Kidney capillary endothelial cell (primary cell): ENCODE measurements around the gene TICAM1.
"Not testable (repeated sequence)": the region's sequence is repeated elsewhere in the genome, so short reads cannot be mapped to it uniquely, and the experiment has no call there.

Source experiments
- DNase-seq: peaks from one replicate; pipeline ENCODE4 v3.0.0-alpha.2; 2018; ENCODE audit warnings: low spot score

The TICAM1 gene

GRCh38 chr19:4831304-4831978 is at the start of gene TICAM1:
Gene TICAM1, minus strand, starts transcription at chr19:4831712. Its CDS starts 13,335 bp downstream, at chr19:4818377.
- DNase-seq, result no peak

- DNase-seq, result no peak
Observed at GRCh38 chr19:4879041-4879440, 47.5 kb upstream of the TICAM1 start.

- no peak for DNase-seq
Observed at GRCh38 chr19:4878491-4878968, 47.0 kb upstream of the TICAM1 start.

GRCh38 chr19:4877753-4878490 is 46.4 kb upstream of the TICAM1 start:
- no peak for DNase-seq

GRCh38 chr19:4873930-4874329 is 42.4 kb upstream of the TICAM1 start:
- DNase-seq, result no peak

- DNase-seq, result no peak
Observed at GRCh38 chr19:4871711-4872110, 40.2 kb upstream of the TICAM1 start.

- DNase-seq, result peak; percentile 57
Observed at GRCh38 chr19:4870025-4870700, 38.7 kb upstream of the TICAM1 start.

- no peak for DNase-seq
Observed at GRCh38 chr19:4868286-4868834, 36.8 kb upstream of the TICAM1 start.

- DNase-seq, result peak; percentile 90
Observed at GRCh38 chr19:4867534-4868285, 36.2 kb upstream of the TICAM1 start, which contains the start of gene PLIN3. Gene PLIN3, minus strand, starts transcription at chr19:4867667. Its CDS starts 6,273 bp downstream, at chr19:4861394.

GRCh38 chr19:4866595-4867424 is 35.3 kb upstream of the TICAM1 start:
- peak; percentile 20 for DNase-seq

- DNase-seq, result no peak
Observed at GRCh38 chr19:4861147-4861546, 29.6 kb upstream of the TICAM1 start.

- no peak for DNase-seq
Observed at GRCh38 chr19:4859697-4860096, 28.2 kb upstream of the TICAM1 start.

GRCh38 chr19:4856468-4856867 is 25.0 kb upstream of the TICAM1 start:
- not testable (repeated sequence) for DNase-seq

GRCh38 chr19:4853506-4853905 is 22.0 kb upstream of the TICAM1 start:
- DNase-seq, result not testable (repeated sequence)

- no peak for DNase-seq
Observed at GRCh38 chr19:4852484-4852883, 21.0 kb upstream of the TICAM1 start.

GRCh38 chr19:4851551-4852290 is 20.2 kb upstream of the TICAM1 start:
- no peak for DNase-seq

GRCh38 chr19:4849019-4849418 is 17.5 kb upstream of the TICAM1 start:
- no peak for DNase-seq

GRCh38 chr19:4847190-4847973 is 15.9 kb upstream of the TICAM1 start:
- DNase-seq, result no peak

GRCh38 chr19:4845975-4846374 is 14.5 kb upstream of the TICAM1 start:
- DNase-seq, result not testable (repeated sequence)
